Activated CD8-positive, alpha-beta T cell treated with anti-CD3 and anti-CD28 coated beads for 36 hours (primary cell): ENCODE results near the gene PTGR2. TPM values are rescaled to one million over a fixed set of nuclear protein-coding genes. Genes with fewer than 3 reads are reported as not detected.

ENCODE experiments used
- ATAC-seq: fragments of 200-7000 bp; cut with Tn5 transposase; one replicate; pipeline ENCODE4 v1.10.0; 2021; ENCODE audit warnings: mild to moderate bottlenecking, moderate library complexity
- CTCF ChIA-PET: fragments of 350-600 bp; sonication (Branson Sonifier 250); formaldehyde crosslinking; loops from one replicate; lab custom pipeline; 2021; ENCODE audit warnings: antibody characterized with exemption; lab: Charles Lee
- POLR2A ChIA-PET: fragments of 350-600 bp; sonication (Branson Sonifier 250); formaldehyde crosslinking; loops from one replicate; lab custom pipeline; 2021; ENCODE audit warnings: antibody characterized with exemption; lab: Charles Lee
- DNase-seq: peaks from one replicate; pipeline ENCODE4 v3.0.0-alpha.2; 2020
- H3K27ac Mint-ChIP-seq: one replicate; pipeline ENCODE4 v1.8.0; 2021; ENCODE audit warnings: mild to moderate bottlenecking, mixed read lengths
- H3K27me3 Mint-ChIP-seq: one replicate; pipeline ENCODE4 v1.8.0; 2021; ENCODE audit warnings: mixed read lengths
- H3K36me3 Mint-ChIP-seq: one replicate; pipeline ENCODE4 v1.8.0; 2021; ENCODE audit warnings: low read depth, mixed read lengths
- H3K4me1 Mint-ChIP-seq: one replicate; pipeline ENCODE4 v1.8.0; 2021; ENCODE audit warnings: low read depth, mixed read lengths
- H3K4me3 Mint-ChIP-seq: one replicate; pipeline ENCODE4 v1.8.0; 2021; ENCODE audit warnings: mild to moderate bottlenecking, moderate library complexity, mixed read lengths
- H3K9me3 Mint-ChIP-seq: one replicate; pipeline ENCODE4 v1.8.0; 2021; ENCODE audit warnings: mixed read lengths
- intact Hi-C: fragments of 100-400 bp; cut with micrococcal nuclease; formaldehyde crosslinking; loops from one replicate; pipeline ENCODE4 v1.10.0; 2022
- total RNA-seq, 2 experiments: library from RNA; stranded (reverse); gene quantifications; one replicate each; pipeline ENCODE4 v1.2.3, GENCODE V29; 2021
- TF ChIP-seq, protein P1 (sequence below): fragments of 200-600 bp; IDR thresholded peaks from one replicate; pipeline ENCODE4 v1.8.0; 2022; ENCODE audit warnings: antibody characterized with exemption, mild to moderate bottlenecking

The PTGR2 gene
- total RNA-seq, 2 experiments from 2014 or later: 10.6 to 11.0 TPM

- CTCF ChIA-PET: interaction anchor here (1.2 to 1.3 kb wide), 2 partner anchors 10 to 14 kb away, joined by 4 to 5 read pairs; partner anchors contain the start of gene ZNF410
- Mint-ChIP-seq H3K36me3 (peaks cover 45% of the 10 kb centered on the region), H3K4me1 (peaks cover 19% of the 10 kb centered on the region), H3K27ac (peak overlapping the region; percentile 81), H3K4me3 (no peak overlapping the region), H3K27me3 (no peaks in the 10 kb centered on the region), H3K9me3 (no peaks in the 10 kb centered on the region)
- POLR2A ChIA-PET: interaction anchor here (0.6 to 1.4 kb wide), 6 partner anchors 9 to 118 kb away, joined by 3 to 7 read pairs (median 3); partner anchors contain the start of gene ZNF410
- DNase-seq: no peak
- TF ChIP-seq, protein P1, sequence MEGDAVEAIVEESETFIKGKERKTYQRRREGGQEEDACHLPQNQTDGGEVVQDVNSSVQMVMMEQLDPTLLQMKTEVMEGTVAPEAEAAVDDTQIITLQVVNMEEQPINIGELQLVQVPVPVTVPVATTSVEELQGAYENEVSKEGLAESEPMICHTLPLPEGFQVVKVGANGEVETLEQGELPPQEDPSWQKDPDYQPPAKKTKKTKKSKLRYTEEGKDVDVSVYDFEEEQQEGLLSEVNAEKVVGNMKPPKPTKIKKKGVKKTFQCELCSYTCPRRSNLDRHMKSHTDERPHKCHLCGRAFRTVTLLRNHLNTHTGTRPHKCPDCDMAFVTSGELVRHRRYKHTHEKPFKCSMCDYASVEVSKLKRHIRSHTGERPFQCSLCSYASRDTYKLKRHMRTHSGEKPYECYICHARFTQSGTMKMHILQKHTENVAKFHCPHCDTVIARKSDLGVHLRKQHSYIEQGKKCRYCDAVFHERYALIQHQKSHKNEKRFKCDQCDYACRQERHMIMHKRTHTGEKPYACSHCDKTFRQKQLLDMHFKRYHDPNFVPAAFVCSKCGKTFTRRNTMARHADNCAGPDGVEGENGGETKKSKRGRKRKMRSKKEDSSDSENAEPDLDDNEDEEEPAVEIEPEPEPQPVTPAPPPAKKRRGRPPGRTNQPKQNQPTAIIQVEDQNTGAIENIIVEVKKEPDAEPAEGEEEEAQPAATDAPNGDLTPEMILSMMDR: no peak
- intact Hi-C loops: no loop called here
- no peak for ATAC-seq
Observed at GRCh38 chr14:73895939-73896338, 44.3 kb downstream of the PTGR2 start.

GRCh38 chr14:73896521-73896920, 44.9 kb downstream of the PTGR2 start:
- CTCF ChIA-PET: interaction anchor here (1.2 to 1.3 kb wide), 2 partner anchors 10 to 15 kb away, joined by 4 to 5 read pairs; partner anchors contain the start of gene ZNF410
- no peak for DNase-seq
- H3K27me3 Mint-ChIP-seq: no peaks in the 10 kb centered on the region
- intact Hi-C loops: no loop called here
- peaks cover 17% of the 10 kb centered on the region for H3K4me1 Mint-ChIP-seq
- H3K36me3 Mint-ChIP-seq: peaks cover 44% of the 10 kb centered on the region
- H3K27ac Mint-ChIP-seq: peak overlapping the region; percentile 81
- H3K4me3 Mint-ChIP-seq: no peak overlapping the region
- H3K9me3 Mint-ChIP-seq: no peaks in the 10 kb centered on the region
- POLR2A ChIA-PET: interaction anchor here (1.0 to 1.4 kb wide), 3 partner anchors 8 to 26 kb away, joined by 3 to 7 read pairs (median 3); partner anchors contain the start of gene ZNF410
- TF ChIP-seq, protein P1: no peak
- ATAC-seq: no peak

GRCh38 chr14:73903028-73903427, 51.4 kb downstream of the PTGR2 start:
- intact Hi-C loops: no loop called here
- CTCF ChIA-PET: no interaction called here

DNA sequence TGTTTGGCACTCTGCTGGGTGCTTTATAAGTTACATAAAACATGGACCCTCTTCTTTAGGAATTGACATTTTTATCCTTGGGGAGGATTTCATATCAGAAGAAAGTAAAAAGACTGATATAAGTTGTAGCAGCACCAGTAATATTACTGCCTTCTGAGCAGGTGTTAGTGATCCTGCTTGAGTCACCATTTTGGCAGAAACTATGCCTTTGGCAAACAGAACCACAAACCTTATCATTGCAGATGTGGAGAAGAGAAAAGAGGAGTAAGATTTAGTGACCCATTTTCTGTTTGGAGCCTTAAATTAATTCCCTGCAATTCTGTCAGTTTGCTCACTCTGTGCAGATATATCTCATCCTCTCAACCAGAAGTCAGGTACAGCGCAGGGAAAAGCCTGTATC, 58.0 kb downstream of the PTGR2 start:
- Mint-ChIP-seq H3K9me3 (no peaks in the 10 kb centered on the region), H3K27ac (no peak overlapping the region), H3K27me3 (no peaks in the 10 kb centered on the region), H3K36me3 (peaks cover 78% of the 10 kb centered on the region), H3K4me3 (no peak overlapping the region), H3K4me1 (no peaks in the 10 kb centered on the region)
- POLR2A ChIA-PET: interaction anchor here (0.5 kb wide), 1 partner anchor 78 kb away, joined by 3 read pairs; no protein-coding TSS in a partner anchor
- no peak for DNase-seq
- TF ChIP-seq, protein P1: no peak
- intact Hi-C loops: no loop called here
- no peak for ATAC-seq
- CTCF ChIA-PET: no interaction called here

More at GRCh38 chr14:73903028-73903427, 51.4 kb downstream of the PTGR2 start:
- TF ChIP-seq, protein P1: no peak
- Mint-ChIP-seq H3K27me3 (no peaks in the 10 kb centered on the region), H3K9me3 (no peaks in the 10 kb centered on the region), H3K4me1 (no peaks in the 10 kb centered on the region), H3K4me3 (no peak overlapping the region), H3K27ac (no peak overlapping the region), H3K36me3 (peaks cover 36% of the 10 kb centered on the region)
- no peak for ATAC-seq
- POLR2A ChIA-PET: no interaction called here
- DNase-seq: no peak

- no peaks in the 10 kb centered on the region for H3K4me1 Mint-ChIP-seq
Observed at GRCh38 chr14:73913256-73913655, 61.6 kb downstream of the PTGR2 start.

More at GRCh38 chr14:73913256-73913655, 61.6 kb downstream of the PTGR2 start:
- no peak overlapping the region for H3K27ac Mint-ChIP-seq
- ChIA-PET POLR2A (no interaction called here), CTCF (no interaction called here)
- H3K4me3 Mint-ChIP-seq: no peak overlapping the region
- H3K27me3 Mint-ChIP-seq: no peaks in the 10 kb centered on the region
- ATAC-seq (no peak), DNase-seq (no peak)
- peaks cover 60% of the 10 kb centered on the region for H3K36me3 Mint-ChIP-seq
- TF ChIP-seq, protein P1: no peak
- H3K9me3 Mint-ChIP-seq: no peaks in the 10 kb centered on the region
- intact Hi-C loops: no loop called here
